SH-SY5Y (cell line): ENCODE results near the gene INPP4A.

Source experiments
- GATA2 ChIP-seq: IDR thresholded peaks from 2 replicates; pipeline ENCODE4 v1.6.1; 2011; ENCODE audit warnings: mild to moderate bottlenecking, low read depth, low read length
- GATA3 ChIP-seq: IDR thresholded peaks from 2 replicates; pipeline ENCODE4 v1.6.1; 2011; ENCODE audit warnings: low read depth, mild to moderate bottlenecking, low read length, moderate library complexity

Gene INPP4A

DNA sequence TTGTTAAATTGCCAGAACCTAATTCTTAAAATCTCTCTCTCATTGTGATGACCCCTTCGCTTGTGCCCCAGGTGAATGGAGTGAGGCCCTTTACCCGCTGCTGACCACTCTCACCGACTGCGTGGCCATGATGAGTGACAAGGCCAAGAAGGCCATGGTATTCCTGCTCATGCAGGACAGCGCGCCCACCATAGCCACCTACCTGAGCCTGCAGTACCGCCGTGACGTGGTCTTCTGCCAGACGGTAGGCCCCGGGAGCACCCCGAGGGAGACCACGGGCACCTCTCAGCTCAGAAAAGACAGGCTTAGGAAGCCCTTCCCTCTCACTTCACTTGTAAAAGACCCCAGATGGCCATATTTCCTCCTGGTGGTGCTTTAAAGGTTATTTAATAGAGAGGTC, 118.7 kb downstream of the INPP4A start:
- no peak for TF ChIP-seq GATA3
- no peak for TF ChIP-seq GATA2

DNA sequence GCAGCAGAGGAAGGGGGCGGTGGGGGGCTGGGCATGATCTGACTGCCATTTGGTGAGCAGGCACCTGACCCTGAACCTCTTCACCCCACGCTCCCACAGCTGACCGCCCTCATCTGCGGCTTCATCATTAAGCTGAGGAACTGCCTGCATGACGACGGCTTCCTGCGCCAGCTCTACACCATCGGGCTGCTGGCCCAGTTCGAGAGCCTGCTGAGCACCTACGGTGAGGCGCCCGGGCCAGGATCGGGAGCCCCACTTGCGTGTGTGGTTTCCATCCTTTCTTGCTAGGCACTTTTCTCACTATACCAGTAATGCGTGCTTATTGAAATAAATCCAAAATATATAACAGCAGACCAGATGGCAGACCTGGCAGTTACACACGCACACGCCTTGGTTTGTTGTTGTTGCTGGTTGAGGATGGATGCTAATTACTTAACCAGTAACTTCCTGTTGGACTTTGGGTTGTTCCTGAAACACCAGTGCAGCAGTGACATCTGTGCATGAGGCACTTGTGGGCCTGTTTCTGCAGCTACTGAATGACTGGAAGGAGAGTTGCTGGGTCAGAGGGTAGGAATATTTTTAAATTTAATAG, 120.0 kb downstream of the INPP4A start:
- TF ChIP-seq GATA3 (no peak), GATA2 (no peak)

DNA sequence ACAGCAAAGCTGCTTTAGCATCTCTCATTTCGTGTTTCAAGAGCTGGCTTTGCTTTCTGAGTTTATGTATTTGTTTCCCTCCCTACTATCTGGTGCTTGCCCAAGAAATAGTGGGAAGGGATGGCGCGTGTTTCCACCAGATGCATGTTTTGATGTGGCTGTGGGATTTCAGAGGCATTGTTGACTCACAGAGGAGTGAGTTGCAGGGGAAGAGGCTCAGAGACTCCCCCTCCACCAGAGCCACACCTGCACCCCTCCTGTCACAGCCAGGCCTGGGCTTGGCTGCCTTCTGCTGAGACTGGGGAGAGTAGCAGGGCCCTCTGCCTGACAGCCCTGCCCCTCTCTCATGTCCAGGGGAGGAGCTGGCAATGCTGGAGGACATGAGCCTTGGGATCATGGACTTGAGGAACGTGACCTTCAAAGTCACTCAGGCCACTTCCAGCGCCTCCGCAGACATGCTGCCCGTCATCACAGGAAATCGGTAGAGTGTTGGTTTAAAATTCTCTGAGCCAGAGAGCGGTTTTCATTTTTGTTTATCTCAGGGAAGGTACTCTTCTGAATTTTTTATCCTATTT, 120.7 kb downstream of the INPP4A start:
- TF ChIP-seq GATA3 (no peak), GATA2 (no peak)

DNA sequence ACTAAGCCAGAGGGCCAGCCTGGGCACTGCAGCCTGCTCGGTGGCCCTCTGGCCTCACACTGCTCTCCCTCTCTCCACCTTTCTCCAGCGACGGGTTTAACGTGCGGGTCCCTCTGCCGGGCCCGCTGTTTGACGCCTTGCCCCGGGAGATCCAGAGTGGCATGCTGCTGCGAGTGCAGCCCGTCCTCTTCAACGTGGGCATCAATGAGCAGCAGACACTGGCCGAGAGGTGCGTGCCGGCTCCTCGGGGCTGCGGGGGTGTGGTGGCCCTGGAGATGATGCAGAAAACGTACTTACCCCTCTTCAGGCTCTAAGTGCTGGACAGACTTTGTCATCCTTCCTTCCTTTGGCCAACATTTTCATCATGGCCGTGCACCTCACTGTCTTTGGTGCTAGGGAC, 121.3 kb downstream of the INPP4A start:
- no peak for TF ChIP-seq GATA3
- TF ChIP-seq GATA2, result no peak

DNA sequence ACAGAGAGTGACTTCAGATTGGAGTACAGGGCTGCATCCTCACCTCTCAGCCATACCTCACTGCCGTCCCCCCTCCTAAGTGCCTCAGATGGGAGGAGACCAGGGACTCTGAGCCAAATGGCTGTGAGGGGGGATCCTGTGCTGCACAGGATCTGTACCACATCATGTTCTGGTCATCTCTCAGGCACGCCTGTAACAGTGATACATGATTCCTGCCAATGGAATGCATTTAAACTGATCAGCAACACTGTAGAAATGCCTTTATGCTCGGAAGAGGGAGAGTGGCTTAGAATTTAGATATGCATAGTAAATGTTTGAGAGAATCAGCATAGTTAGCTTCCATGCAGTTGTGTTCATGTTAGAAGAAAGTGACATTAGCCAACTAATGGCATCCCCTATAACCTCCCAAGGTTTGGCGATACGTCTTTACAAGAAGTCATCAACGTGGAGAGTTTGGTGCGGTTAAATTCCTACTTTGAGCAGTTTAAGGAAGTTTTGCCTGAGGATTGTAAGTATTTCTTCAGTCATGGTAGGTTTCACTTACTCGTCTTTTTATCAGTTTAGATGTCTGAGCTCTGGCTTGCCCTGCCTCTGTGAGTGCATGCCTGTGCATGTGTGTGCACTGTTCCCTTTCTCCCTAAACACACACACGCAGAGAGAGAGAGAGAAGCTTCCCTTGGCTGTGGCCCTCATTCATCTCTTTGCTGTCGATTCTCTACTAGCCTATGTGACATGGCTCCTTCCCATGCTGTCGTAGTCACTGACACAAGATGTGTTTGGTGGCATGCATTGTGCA, 123.7 kb downstream of the INPP4A start:
- TF ChIP-seq GATA3 (no peak), GATA2 (no peak)

DNA sequence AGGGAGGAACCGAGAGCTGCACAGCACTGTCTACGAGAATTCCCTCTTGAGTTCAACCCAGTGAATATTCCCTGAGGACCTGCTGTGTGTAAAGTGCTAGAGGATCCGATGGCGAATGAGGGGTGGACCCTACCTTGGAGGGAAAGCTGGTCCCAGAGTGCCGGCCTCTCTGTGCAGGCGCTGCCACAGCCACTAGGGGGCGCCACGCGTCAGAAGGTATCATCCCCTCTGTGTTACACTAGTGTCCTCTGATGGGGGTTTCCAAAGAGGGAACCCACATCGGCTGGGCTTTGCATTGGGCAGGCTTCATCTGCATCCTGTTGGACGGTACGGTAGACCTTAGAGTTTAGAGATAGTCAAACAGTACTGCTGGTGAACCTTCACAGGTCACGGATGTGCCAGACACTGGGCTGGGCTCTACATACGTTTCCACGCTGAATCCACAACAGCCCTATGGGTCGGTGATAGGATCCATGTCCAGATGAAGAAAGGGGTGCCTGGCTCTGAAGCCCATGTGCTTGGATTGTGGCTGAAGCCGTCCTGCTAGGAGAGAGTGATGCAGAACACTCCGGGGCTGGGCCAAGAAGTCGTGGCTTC, 124.6 kb downstream of the INPP4A start:
- TF ChIP-seq GATA2, result no peak
- no peak for TF ChIP-seq GATA3

DNA sequence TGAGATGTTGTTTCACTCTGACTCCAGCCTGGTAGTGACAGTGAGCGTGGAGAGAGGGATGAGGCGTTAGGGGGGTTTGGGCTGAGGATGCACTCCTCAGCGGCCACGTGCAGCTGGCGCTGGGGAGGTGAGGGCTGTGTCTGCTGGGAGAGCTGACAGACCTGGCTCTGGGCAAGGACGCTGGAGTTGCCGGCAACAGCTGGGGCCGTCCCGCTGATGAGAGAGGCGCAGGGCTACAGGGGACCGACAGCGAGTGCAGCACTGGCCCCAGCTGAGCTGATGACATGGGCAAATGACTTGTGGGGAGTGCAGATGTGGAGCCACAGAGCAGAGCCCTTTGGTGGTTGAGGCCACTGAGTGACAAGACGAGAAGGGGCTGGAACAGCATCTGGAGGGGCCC, 125.3 kb downstream of the INPP4A start:
- TF ChIP-seq GATA3, result no peak
- TF ChIP-seq GATA2, result no peak

DNA sequence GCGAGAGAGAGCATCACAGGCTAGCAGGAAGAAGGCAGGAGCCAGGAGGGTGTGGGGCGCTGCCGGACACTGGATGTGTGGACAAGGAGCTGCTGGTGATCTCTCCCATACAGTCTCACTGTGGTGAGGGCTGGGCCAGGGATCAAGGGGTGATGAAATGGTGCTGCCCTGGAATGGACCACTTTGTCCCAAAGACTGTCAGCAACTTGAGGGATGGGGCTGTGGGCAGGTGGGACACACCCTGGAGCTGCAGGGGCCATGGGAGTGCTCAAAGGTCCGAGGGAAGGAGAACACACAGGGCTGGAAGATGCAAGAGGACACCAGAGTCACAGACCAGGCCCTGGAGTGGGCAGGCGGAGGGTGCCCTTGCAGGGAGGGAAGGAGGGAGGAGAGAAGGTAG, 125.7 kb downstream of the INPP4A start:
- TF ChIP-seq GATA2 (no peak), GATA3 (no peak)

DNA sequence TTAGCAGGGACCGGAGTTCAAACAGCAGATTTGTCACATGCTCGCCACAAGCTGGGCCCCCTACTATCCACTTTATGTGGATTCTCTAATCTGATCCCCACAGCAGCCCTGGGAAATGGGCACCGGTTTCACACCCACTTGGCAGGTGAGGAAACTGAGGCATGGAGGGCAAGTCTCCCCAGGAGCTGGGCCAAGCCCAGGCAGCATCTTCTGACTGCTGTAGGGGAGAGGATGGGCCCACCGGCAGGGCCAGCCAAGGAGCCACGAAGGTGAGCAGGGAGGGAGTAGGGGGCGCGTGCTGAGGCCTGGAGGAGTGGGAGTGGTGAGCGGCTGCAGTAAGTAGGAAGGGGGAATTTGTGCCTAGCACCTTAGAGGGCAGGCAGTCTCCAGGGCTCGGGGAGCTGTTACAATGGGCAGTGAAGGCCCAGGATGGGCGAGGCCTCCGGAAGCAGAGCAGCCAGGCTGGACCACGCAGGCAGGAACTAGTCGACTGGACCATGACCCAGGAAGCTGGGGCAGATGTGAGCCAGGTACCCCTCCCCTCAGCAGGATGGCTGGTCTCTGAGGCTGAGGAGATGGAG, 126.6 kb downstream of the INPP4A start:
- TF ChIP-seq GATA2, result no peak
- no peak for TF ChIP-seq GATA3

DNA sequence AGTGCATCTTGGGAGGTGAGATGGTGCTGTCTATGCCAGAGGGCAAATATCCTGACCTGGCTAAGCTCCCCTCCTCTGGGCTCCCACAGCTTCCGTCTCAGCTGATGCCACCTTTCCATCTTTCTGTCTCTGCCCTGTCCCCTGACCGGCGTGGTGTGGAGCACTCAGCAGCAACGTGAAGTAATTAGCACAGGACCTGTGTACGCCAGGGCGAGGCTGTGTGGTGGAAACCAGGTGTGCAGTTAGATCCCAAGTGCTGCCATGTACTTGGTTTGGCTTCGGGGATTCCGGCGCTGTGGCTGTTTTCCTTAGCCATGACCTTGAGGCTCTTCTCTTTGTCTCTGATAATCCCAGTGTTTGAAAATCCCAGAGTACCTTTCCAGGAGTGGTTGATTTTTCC, 127.1 kb downstream of the INPP4A start:
- no peak for TF ChIP-seq GATA2
- no peak for TF ChIP-seq GATA3

DNA sequence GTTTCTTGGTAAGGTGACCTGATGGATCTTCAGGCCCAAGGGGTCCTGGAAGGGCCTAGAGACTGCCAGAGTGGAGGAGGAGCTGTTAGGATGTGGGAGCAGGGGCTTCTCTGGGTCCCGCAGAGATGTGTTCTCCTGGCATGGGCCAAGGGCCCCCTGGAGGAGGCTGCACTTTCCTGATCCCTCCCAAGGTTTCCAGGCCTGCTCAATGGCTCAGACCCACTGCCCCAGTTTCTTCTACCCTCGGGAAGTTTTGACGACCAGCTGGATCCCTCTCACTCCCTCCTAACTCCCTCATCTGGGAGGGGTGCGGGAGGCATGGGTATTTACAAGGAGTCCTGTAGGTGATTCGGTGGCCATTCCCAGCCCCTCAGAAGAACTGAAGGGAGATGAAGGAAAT, 127.6 kb downstream of the INPP4A start:
- no peak for TF ChIP-seq GATA2
- no peak for TF ChIP-seq GATA3

DNA sequence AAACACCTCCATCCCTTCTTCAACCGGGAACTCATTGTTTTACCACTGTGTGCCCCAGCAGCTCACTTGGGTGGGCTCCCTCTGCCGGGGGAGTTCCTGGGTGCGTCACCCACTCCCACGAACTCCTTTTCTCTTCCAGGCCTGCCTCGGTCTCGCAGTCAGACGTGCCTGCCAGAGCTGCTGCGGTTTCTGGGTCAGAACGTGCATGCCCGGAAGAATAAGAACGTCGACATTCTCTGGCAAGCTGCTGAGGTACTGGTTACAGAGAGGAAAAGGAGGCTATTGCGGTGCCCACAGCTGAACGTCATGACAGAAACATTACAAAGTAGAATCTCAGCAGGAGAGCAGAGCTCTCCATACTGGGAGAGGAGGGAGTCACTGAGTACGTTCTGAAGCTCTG, 128.0 kb downstream of the INPP4A start:
- no peak for TF ChIP-seq GATA2
- no peak for TF ChIP-seq GATA3

DNA sequence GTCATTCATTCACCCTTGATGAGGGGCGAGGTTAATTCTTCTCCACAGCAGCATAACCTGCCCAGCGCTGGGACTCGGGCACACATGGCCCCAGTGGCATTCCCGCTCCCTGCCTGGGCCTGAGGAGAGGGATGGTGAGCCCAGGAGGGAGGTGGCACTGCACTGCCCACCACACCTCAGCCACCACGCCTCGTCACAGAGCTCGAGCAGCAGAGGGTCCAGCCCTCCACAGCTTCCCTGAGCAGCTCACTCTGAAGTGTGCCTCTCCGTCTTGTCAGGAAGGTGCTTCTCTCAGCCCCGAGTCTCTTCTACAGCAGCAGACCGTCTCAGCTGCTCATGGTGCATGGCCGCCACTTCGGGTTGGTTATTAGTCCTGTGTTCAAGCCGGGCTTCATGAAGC, 128.8 kb downstream of the INPP4A start:
- TF ChIP-seq GATA3 (no peak), GATA2 (no peak)

DNA sequence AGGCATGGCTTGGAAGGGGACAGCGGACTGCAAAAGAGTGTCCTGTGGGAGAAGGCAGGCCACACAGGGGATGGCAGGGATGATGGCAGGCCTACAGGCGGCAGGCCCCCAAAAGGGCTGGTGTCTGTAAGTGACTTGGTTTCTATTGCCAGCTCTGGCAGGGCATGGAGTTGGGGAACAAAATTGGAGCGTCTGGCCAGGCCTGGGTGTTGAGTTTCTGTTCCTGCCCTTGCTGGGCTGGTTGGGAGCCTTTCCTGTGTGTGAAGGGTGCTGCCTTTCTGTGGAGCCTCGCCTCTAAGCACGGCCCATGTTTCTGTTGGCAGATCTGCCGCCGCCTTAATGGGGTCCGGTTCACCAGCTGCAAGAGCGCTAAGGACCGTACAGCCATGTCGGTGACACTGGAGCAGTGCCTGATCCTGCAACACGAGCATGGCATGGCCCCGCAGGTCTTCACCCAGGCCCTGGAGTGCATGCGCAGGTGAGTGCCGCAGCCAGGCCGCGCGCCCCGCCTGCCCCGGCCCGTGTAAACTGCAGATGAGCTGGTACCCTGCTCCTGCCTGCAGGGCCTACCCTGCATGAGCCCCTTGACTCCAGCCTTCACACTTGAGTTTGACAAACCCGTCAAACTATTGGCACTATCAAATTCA, 132.1 kb downstream of the INPP4A start:
- TF ChIP-seq GATA2, result no peak
- no peak for TF ChIP-seq GATA3

DNA sequence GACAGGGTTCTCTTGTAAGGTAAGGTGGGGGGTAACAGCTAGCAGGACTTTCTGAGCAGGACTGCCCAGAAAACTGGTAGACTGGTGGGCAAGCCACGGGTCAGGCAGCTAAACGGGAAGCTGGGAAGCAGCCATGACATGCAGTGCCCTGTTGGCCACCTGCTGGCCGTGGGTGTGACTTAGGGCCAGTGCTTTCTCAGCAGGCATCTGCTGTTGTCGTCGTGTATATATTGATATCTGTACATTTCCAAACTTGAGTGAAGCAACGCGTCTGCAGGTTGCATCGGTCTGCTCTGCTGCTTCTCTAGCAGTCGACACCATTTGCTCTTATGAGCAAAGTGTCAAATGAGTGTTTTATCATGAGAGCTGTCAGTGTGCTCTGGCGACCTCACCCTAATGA, 132.7 kb downstream of the INPP4A start:
- no peak for TF ChIP-seq GATA3
